CD14-positive monocyte (primary cell): ENCODE results near the gene WNT10A. TPM values are rescaled to one million over a fixed set of nuclear protein-coding genes. Genes with fewer than 3 reads are reported as not detected.
A peak's percentile ranks its signal among the peaks of the same experiment; 100 is the strongest.

ENCODE experiments used
- DNase-seq, 3 donors: peaks; one replicate each; pipeline ENCODE4 v3.0.0-alpha.2; 2011 to 2022
- H2AFZ ChIP-seq: 2 replicates; pipeline ENCODE4 v1.6.0; 2012; ENCODE audit warnings: mild to moderate bottlenecking, low read depth, low read length, inconsistent platforms; ENCODE audit not compliant: insufficient read depth, poor library complexity, severe bottlenecking
- H3K27ac ChIP-seq, 2 donors: 1 replicate in 1 of 2; 2 replicates in 1 of 2; pipeline ENCODE4 v1.5.1; 2012 to 2013; ENCODE audit warnings: low read length in 2 of 2, control low read depth in 1 of 2, inconsistent platforms in 1 of 2, low read depth in 1 of 2, mild to moderate bottlenecking in 1 of 2
- H3K27me3 ChIP-seq, 2 donors: one replicate each; pipeline versions ENCODE4 v1.6.0 to v1.6.1; 2011 to 2013; ENCODE audit warnings: low read length in 2 of 2; ENCODE audit not compliant: control insufficient read depth in 2 of 2, insufficient read depth in 2 of 2
- H3K36me3 ChIP-seq, 2 donors: replicated peaks in 1 of 2; 1 replicate in 1 of 2; 2 replicates in 1 of 2; pipeline versions ENCODE4 v1.5.1 to v1.6.1; 2012 to 2013; ENCODE audit warnings: low read length in 2 of 2, control low read depth in 1 of 2, inconsistent platforms in 1 of 2, mild to moderate bottlenecking in 1 of 2; ENCODE audit not compliant: insufficient read depth in 2 of 2, control insufficient read depth in 1 of 2
- H3K4me1 ChIP-seq, 2 donors: 1 replicate in 1 of 2; 2 replicates in 1 of 2; pipeline versions ENCODE4 v1.5.1 to v1.6.1; 2012 to 2013; ENCODE audit warnings: low read length in 2 of 2, control low read depth in 1 of 2, inconsistent platforms in 1 of 2, mild to moderate bottlenecking in 1 of 2, moderate library complexity in 1 of 2; ENCODE audit not compliant: insufficient read depth in 2 of 2, control insufficient read depth in 1 of 2
- H3K4me2 ChIP-seq: replicated peaks from 2 replicates; pipeline ENCODE3; 2012; ENCODE audit warnings: low read length, moderate library complexity, mild to moderate bottlenecking; ENCODE audit not compliant: poor library complexity, severe bottlenecking; ENCODE audit errors: extremely low read depth
- H3K4me3 ChIP-seq, 3 experiments: fragments of 200-600 bp in 1 of 3; sonication (generic) in 1 of 3; replicated peaks in 1 of 3; 1 replicate in 2 of 3; 2 replicates in 1 of 3; pipeline ENCODE4 v1.5.1; 2011 to 2013; ENCODE audit warnings: low read length in 3 of 3, mild to moderate bottlenecking in 3 of 3, control low read depth in 2 of 3, low read depth in 2 of 3, inconsistent platforms in 1 of 3, moderate library complexity in 1 of 3
- H3K79me2 ChIP-seq: 2 replicates; pipeline ENCODE4 v1.6.0; 2012; ENCODE audit warnings: mild to moderate bottlenecking, control low read depth, inconsistent platforms, low read length, moderate library complexity; ENCODE audit not compliant: insufficient read depth
- H3K9ac ChIP-seq: 2 replicates; pipeline ENCODE4 v1.6.0; 2017; ENCODE audit warnings: low read length, mild to moderate bottlenecking; ENCODE audit not compliant: insufficient read depth, poor library complexity, severe bottlenecking
- H3K9me3 ChIP-seq, 2 donors: replicated peaks in 1 of 2; 1 replicate in 1 of 2; 2 replicates in 1 of 2; pipeline versions ENCODE4 v1.5.1 to v1.6.1; 2012 to 2013; ENCODE audit warnings: low read length in 2 of 2, control low read depth in 1 of 2; ENCODE audit not compliant: control insufficient read depth in 1 of 2, insufficient read depth in 1 of 2
- H4K20me1 ChIP-seq: 2 replicates; pipeline ENCODE4 v1.6.0; 2012; ENCODE audit warnings: mild to moderate bottlenecking, low read length, control low read depth, moderate library complexity; ENCODE audit not compliant: insufficient read depth
- H3K27ac Mint-ChIP-seq, 7 donors: one replicate each; pipeline ENCODE4 v1.8.0; 2020; ENCODE audit warnings: mild to moderate bottlenecking in 7 of 7, mixed read lengths in 7 of 7, moderate library complexity in 6 of 7, inconsistent platforms in 2 of 7
- H3K27me3 Mint-ChIP-seq, 3 donors: one replicate each; pipeline ENCODE4 v1.8.0; 2021 to 2022; ENCODE audit warnings: low read depth in 3 of 3, mild to moderate bottlenecking in 3 of 3, mixed read lengths in 3 of 3, moderate library complexity in 3 of 3, inconsistent platforms in 1 of 3
- H3K36me3 Mint-ChIP-seq, 2 donors: one replicate each; pipeline ENCODE4 v1.8.0; 2020; ENCODE audit warnings: mixed read lengths in 2 of 2, inconsistent platforms in 1 of 2, mild to moderate bottlenecking in 1 of 2
- H3K4me1 Mint-ChIP-seq: one replicate; pipeline ENCODE4 v1.8.0; 2020; ENCODE audit warnings: mild to moderate bottlenecking, mixed read lengths
- H3K4me3 Mint-ChIP-seq, 2 donors: one replicate each; pipeline ENCODE4 v1.8.0; 2020; ENCODE audit warnings: mild to moderate bottlenecking in 2 of 2, mixed read lengths in 2 of 2, moderate library complexity in 1 of 2
- H3K9me3 Mint-ChIP-seq, 7 donors: one replicate each; pipeline ENCODE4 v1.8.0; 2020 to 2022; ENCODE audit warnings: mixed read lengths in 7 of 7, mild to moderate bottlenecking in 6 of 7, moderate library complexity in 6 of 7, inconsistent platforms in 2 of 7
- WGBS: methylation state at CpG from one replicate; pipeline ENCODE4 v1.1.5; 2013; ENCODE audit warnings: missing lambda C conversion rate; ENCODE audit not compliant: insufficient coverage; 5-methylcytosine and 5-hydroxymethylcytosine counted together
- intact Hi-C, 2 donors: fragments of 100-400 bp; cut with micrococcal nuclease; formaldehyde crosslinking; loops; one replicate each; pipeline versions ENCODE4 v1.15.0 to v1.15.1; 2023
- polyA plus RNA-seq, 3 donors: library from polyadenylated mRNA; depleted of rRNA in 1 of 3; unstranded in 2 of 3; stranded (reverse) in 1 of 3; fragments of 300-500 nt in 2 of 3; fragments of >200 nt in 1 of 3; fragmentation: Illumina TruSeq in 2 of 3; gene quantifications; 1 replicate in 2 of 3; 2 replicates in 1 of 3; pipeline ENCODE4 v1.2.3, GENCODE V29; 2012 to 2021
- TF ChIP-seq, protein P1 (sequence below): fragments of 200-600 bp; IDR thresholded peaks from one replicate; pipeline ENCODE4 v1.8.0; 2022; ENCODE audit warnings: antibody characterized with exemption, mild to moderate bottlenecking

WNT10A gene
- polyA plus RNA-seq, 3 donors: 0.04 TPM; not detected in 2

- H3K27me3 ChIP-seq: peaks cover 26 to 54% of the 10 kb centered on the region in 2 donors
- 92% methylated on average over 3 of the region's 3 CpGs for WGBS
- peaks cover 0 to 19% of the 10 kb centered on the region in 2 donors for H3K9me3 ChIP-seq
- H3K27ac ChIP-seq: no peak overlapping the region
- H2AFZ ChIP-seq: no peak overlapping the region
- peaks cover 9 to 18% of the 10 kb centered on the region in 2 donors for H3K4me1 ChIP-seq
- Mint-ChIP-seq H3K27me3 (peaks cover 60 to 82% (median 61%) of the 10 kb centered on the region in 3 donors), H3K4me1 (peaks cover 12% of the 10 kb centered on the region), H3K4me3 (no peak overlapping the region), H3K27ac (no peak overlapping the region), H3K36me3 (peaks cover 4 to 6% of the 10 kb centered on the region in 2 donors), H3K9me3 (peaks cover 0 to 5% (median under 1%) of the 10 kb centered on the region in 7 donors)
- no peak for DNase-seq
- no peak overlapping the region for H3K4me3 ChIP-seq
- no peaks in the 10 kb centered on the region for H3K79me2 ChIP-seq
- H3K36me3 ChIP-seq: no peaks in the 10 kb centered on the region
- no peak overlapping the region for H3K9ac ChIP-seq
- no peaks in the 10 kb centered on the region for H4K20me1 ChIP-seq
- intact Hi-C loops: no loop called here
- TF ChIP-seq, protein P1, sequence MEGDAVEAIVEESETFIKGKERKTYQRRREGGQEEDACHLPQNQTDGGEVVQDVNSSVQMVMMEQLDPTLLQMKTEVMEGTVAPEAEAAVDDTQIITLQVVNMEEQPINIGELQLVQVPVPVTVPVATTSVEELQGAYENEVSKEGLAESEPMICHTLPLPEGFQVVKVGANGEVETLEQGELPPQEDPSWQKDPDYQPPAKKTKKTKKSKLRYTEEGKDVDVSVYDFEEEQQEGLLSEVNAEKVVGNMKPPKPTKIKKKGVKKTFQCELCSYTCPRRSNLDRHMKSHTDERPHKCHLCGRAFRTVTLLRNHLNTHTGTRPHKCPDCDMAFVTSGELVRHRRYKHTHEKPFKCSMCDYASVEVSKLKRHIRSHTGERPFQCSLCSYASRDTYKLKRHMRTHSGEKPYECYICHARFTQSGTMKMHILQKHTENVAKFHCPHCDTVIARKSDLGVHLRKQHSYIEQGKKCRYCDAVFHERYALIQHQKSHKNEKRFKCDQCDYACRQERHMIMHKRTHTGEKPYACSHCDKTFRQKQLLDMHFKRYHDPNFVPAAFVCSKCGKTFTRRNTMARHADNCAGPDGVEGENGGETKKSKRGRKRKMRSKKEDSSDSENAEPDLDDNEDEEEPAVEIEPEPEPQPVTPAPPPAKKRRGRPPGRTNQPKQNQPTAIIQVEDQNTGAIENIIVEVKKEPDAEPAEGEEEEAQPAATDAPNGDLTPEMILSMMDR: no peak
- H3K4me2 ChIP-seq: no peak overlapping the region
These were observed 9.7 kb downstream of the WNT10A start for GRCh38 chr2:218890369-218890768.

- H4K20me1 ChIP-seq: no peaks in the 10 kb centered on the region
- intact Hi-C loops: loop anchor here in 1 of 2 donors (2.0 kb wide), 1 partner anchor 35 kb away; no protein-coding TSS in a partner anchor
- H3K4me2 ChIP-seq: no peak overlapping the region
- no peak overlapping the region for H3K27ac ChIP-seq
- peaks cover 9 to 19% of the 10 kb centered on the region in 2 donors for H3K4me1 ChIP-seq
- H3K36me3 ChIP-seq: no peaks in the 10 kb centered on the region
- no peak overlapping the region for H3K27ac Mint-ChIP-seq
- peaks cover 34 to 58% of the 10 kb centered on the region in 2 donors for H3K27me3 ChIP-seq
- no peak overlapping the region for H3K9ac ChIP-seq
- peaks cover 0 to 5% (median 0%) of the 10 kb centered on the region in 7 donors for H3K9me3 Mint-ChIP-seq
- H3K27me3 Mint-ChIP-seq: peaks cover 63 to 85% (median 66%) of the 10 kb centered on the region in 3 donors
- 86% methylated on average over 12 of the region's 19 CpGs for WGBS
- peak overlapping the region in 1 of 2 donors; percentile 70 for H3K4me3 Mint-ChIP-seq
- no peaks in the 10 kb centered on the region for H3K79me2 ChIP-seq
- DNase-seq: no peak
- H3K4me3 ChIP-seq: no peak overlapping the region
- peaks cover 19% of the 10 kb centered on the region for H3K4me1 Mint-ChIP-seq
- H3K9me3 ChIP-seq: peaks cover 0 to 26% of the 10 kb centered on the region in 2 donors
- TF ChIP-seq, protein P1: no peak
- H3K36me3 Mint-ChIP-seq: peaks cover 4 to 6% of the 10 kb centered on the region in 2 donors
- no peak overlapping the region for H2AFZ ChIP-seq
These were observed 10.9 kb downstream of the WNT10A start for GRCh38 chr2:218891275-218892135.
